ENCODE results near the gene KCNK18.
A peak's percentile ranks its signal among the peaks of the same experiment; 100 is the strongest.

KCNK18 gene

DNA sequence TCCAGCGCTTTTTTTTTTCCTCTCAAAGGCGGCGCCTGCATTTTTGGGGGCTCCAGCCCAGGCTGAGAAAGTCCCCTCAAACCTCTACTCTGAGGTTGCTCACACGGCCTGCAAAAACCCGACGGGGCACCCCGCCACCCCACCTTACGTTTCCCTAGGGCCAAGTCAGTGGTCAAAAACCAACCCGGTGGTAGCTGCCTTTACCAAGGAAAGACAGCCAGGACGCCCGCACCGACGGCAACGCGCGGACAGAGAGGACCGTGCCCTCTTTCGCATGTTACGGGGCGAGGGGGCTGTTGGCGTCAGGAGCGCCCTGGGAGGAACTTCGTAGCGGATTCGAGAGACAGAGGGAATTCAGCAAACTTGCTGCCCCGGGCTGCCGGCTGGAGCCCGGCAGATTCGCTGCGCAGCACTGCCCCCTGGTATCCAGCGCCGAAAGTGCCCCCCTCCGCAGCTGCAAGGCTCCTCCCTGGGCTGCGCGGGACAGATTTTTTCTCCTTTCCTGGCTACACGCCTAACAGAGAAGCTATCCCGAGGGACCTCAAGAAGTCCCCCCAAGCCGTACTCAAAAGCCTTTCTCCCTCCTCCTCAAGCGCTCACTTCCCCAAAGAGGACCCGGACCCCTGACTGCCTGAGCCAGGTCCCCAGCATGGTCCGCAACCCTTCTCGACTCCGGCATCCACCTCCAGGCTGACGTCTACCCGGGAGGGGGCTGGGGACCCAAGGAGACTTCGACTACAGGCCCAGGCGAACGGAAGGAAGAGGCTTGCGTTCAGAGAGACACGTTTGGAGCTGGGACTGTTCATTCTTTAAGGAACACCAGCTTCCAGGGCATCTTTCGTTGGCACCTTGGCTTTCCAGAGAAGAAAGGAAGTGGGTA, 31.5 kb upstream of the KCNK18 start:
- H3K4me1 ChIP-seq (ENCODE audit: control insufficient read depth, insufficient read depth, low read length): no peaks in the 10 kb centered on the region
- H3K27me3 ChIP-seq (ENCODE audit: control insufficient read depth, insufficient read depth, low read length): peaks cover 77% of the 10 kb centered on the region
- H3K27ac ChIP-seq (ENCODE audit: low read depth, low read length): no peak overlapping the region
- H3K36me3 ChIP-seq (ENCODE audit: control insufficient read depth, insufficient read depth, low read length): no peaks in the 10 kb centered on the region
- peak overlapping the region; percentile 22 for H3K4me3 ChIP-seq (ENCODE audit: low read length)
- H3K9ac ChIP-seq (ENCODE audit: low read length): no peak overlapping the region

DNA sequence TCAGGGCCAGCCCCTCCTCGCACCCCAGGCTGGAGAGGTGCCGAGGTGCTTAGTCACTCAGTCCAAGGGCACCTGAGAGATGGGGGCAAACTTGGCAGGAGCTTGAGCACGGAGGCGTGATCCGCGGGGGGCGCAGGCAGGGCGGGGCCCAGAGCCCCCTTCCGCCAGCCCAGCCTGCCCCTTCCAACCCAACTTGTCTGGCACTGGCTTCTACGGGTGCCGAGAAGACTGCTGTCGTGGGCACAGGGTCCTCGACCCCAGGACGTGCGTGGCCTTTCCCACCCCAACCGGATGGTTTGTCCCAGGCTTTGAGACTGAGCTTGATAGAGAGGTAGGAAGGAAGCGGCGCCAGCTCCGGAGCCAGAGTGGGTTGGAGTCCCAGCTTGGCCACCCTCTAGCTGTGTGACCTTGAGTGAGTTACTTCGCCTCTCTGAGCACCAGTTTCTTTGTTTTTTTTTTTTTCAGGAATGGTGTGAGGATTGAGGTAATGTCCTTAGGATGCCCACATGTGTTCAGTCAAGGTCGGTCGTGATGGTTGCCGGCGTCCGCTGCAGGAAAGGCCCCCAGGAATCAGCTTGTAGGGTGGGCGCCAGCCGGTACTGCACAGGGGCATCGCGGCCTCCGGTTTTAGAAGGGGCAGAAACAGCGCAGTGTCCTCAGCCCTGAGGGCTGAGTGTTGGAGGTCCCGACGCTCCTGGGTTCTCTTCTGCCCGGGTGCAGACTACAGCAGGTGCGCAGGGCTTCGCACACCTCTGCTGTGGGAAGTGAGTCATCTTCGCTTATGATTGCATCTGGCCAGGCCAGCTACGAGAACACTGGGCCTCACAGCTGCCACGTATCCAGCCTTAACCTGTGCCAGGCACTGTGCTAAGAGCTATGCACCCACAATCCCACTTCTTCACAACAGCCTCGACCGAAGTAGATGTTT, 30.6 kb upstream of the KCNK18 start:
- Histone ChIP-seq H3K36me3 (ENCODE audit: control insufficient read depth, insufficient read depth, low read length) (no peaks in the 10 kb centered on the region), H3K9ac (ENCODE audit: low read length) (no peak overlapping the region), H3K4me3 (ENCODE audit: low read length) (no peak overlapping the region), H3K27me3 (ENCODE audit: control insufficient read depth, insufficient read depth, low read length) (peaks cover 68% of the 10 kb centered on the region), H3K27ac (ENCODE audit: low read depth, low read length) (no peak overlapping the region), H3K4me1 (ENCODE audit: control insufficient read depth, insufficient read depth, low read length) (no peaks in the 10 kb centered on the region)

DNA sequence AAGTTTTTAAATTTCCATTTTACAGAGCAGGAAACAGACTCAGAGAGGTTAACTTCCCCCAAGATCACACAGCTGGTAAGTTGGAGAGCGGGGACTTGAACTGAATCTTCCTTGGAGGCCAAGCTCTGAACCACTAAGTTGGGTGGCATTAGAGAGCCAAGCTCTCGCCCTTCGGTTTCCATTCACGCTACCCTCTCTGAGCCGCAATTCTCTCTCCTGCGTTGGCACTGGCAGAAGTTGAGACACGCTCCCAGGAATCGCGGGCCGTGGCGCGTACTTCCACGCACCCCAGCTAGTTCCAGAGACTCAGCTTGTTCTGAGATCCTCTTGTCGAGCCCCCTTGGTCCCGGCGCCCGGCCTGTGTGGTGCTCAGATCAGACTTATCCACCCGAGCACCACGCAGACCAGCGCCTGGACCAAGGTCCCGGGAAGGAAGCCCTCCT, 29.9 kb upstream of the KCNK18 start:
- H3K27me3 ChIP-seq (ENCODE audit: control insufficient read depth, insufficient read depth, low read length): peaks cover 68% of the 10 kb centered on the region
- H3K27ac ChIP-seq (ENCODE audit: low read depth, low read length): no peak overlapping the region
- no peak overlapping the region for H3K4me3 ChIP-seq (ENCODE audit: low read length)
- H3K36me3 ChIP-seq (ENCODE audit: control insufficient read depth, insufficient read depth, low read length): no peaks in the 10 kb centered on the region
- no peak overlapping the region for H3K9ac ChIP-seq (ENCODE audit: low read length)
- H3K4me1 ChIP-seq (ENCODE audit: control insufficient read depth, insufficient read depth, low read length): no peaks in the 10 kb centered on the region

DNA sequence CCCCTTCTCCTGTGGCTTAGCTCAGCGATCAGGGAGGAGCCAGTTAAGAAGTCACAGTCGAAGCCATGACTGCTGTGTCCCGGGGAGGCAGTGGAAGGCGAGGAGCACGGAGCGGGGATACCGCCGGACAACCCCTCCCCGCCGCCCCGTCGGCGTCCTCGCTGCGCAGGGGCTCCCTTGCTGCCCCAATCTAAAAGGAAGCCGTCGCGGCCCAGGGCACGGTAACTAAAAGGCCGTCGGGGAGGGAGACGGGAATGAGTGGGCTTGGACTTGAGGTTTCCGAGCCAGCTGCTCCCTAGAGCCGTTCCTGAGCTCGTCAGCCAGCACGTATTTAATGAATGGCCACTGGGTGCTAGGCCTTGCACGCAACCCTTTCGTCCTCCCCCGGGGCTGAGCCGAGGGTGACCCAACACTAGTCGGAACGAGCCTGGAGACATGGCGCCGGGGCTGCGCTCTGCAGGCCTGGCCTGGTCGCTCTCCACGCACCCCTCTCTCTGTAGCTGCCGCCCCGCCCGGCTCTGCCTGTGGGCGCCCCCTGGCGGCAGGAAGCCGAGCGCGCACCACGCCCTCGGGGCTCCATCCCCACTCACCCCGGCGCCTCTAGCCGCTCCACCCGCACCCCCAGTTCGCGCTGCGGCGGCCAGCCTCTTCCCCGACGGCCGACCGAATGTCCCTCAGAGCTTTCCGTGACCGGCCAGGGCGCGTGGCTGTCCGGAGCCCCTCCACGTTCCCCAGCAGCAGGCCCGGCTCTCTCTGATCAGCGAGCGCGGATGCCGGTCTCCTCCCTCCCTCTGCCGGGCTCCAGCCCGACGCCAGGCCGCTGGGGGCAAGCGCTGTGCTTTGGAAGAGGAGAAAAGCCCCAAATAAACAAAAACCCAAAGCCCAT, 29.3 kb upstream of the KCNK18 start:
- H3K4me1 ChIP-seq (ENCODE audit: control insufficient read depth, insufficient read depth, low read length): no peaks in the 10 kb centered on the region
- H3K4me3 ChIP-seq (ENCODE audit: low read length): peak overlapping the region; percentile 3
- no peak overlapping the region for H3K27ac ChIP-seq (ENCODE audit: low read depth, low read length)
- no peak overlapping the region for H3K9ac ChIP-seq (ENCODE audit: low read length)
- peaks cover 65% of the 10 kb centered on the region for H3K27me3 ChIP-seq (ENCODE audit: control insufficient read depth, insufficient read depth, low read length)
- H3K36me3 ChIP-seq (ENCODE audit: control insufficient read depth, insufficient read depth, low read length): no peaks in the 10 kb centered on the region

DNA sequence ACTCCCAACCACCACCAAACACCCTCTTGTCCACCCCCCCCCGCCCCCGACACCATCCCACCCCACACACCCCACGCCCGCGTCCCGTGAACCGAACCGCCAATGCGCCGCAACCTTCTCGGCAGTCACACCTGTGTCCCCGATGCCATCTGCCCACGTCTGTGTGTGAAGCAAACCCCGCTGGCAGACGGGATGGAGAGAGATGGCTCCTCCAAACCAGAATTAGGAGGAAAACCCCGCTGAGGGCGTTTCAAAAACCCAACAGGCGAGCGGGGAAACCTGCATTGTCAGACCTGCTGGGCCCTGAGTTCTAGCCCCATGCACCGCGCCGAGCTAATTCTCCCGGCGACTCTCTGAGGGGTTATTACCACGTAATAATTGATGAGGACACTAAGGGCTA, 28.6 kb upstream of the KCNK18 start:
- no peak overlapping the region for H3K4me3 ChIP-seq (ENCODE audit: low read length)
- H3K27me3 ChIP-seq (ENCODE audit: control insufficient read depth, insufficient read depth, low read length): peaks cover 60% of the 10 kb centered on the region
- H3K36me3 ChIP-seq (ENCODE audit: control insufficient read depth, insufficient read depth, low read length): no peaks in the 10 kb centered on the region
- H3K27ac ChIP-seq (ENCODE audit: low read depth, low read length): no peak overlapping the region
- no peaks in the 10 kb centered on the region for H3K4me1 ChIP-seq (ENCODE audit: control insufficient read depth, insufficient read depth, low read length)
- H3K9ac ChIP-seq (ENCODE audit: low read length): no peak overlapping the region

DNA sequence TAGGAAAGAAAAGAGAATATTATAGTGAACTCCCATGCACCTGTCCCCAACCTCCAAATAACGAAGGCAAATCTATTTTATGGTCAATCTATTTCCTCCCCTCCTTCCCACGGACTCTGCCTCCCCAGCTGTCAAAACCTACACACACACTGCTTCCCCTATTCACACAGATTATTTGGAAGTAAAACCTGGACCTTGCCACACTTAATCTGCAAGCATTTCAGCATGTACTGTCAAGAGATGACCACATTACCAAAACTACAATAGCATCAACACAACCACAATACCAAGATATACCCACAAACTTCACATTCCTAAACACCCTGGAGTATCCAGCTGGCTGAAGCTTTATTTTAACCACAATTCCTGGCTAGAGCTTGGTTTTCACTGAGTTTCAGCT, 27.8 kb upstream of the KCNK18 start:
- Histone ChIP-seq H3K27me3 (ENCODE audit: control insufficient read depth, insufficient read depth, low read length) (peaks cover 57% of the 10 kb centered on the region), H3K4me1 (ENCODE audit: control insufficient read depth, insufficient read depth, low read length) (no peaks in the 10 kb centered on the region), H3K4me3 (ENCODE audit: low read length) (no peak overlapping the region), H3K9ac (ENCODE audit: low read length) (no peak overlapping the region), H3K36me3 (ENCODE audit: control insufficient read depth, insufficient read depth, low read length) (no peaks in the 10 kb centered on the region), H3K27ac (ENCODE audit: low read depth, low read length) (no peak overlapping the region)

DNA sequence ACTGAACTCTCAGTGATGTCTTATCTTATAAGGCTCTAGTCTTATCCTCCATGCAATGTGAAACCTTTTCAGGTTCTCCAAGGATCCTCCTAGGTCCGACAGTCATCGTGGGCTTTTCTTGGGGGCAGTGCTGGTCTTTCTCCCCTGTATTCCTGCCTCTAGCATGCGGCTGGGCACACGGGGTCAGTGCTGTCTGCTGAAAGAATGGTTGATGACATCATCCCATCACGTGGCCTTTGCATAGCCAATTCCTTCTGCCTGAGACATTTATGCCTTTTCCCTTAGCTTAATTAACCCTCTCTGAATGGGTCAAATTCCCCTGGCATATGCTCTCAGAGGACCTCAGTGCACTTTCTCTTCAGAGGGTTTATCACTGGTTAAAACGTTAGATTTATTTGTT, 27.0 kb upstream of the KCNK18 start:
- Histone ChIP-seq H3K4me1 (ENCODE audit: control insufficient read depth, insufficient read depth, low read length) (peaks cover 2% of the 10 kb centered on the region), H3K27me3 (ENCODE audit: control insufficient read depth, insufficient read depth, low read length) (peaks cover 54% of the 10 kb centered on the region), H3K36me3 (ENCODE audit: control insufficient read depth, insufficient read depth, low read length) (no peaks in the 10 kb centered on the region), H3K27ac (ENCODE audit: low read depth, low read length) (no peak overlapping the region), H3K4me3 (ENCODE audit: low read length) (no peak overlapping the region), H3K9ac (ENCODE audit: low read length) (no peak overlapping the region)

DNA sequence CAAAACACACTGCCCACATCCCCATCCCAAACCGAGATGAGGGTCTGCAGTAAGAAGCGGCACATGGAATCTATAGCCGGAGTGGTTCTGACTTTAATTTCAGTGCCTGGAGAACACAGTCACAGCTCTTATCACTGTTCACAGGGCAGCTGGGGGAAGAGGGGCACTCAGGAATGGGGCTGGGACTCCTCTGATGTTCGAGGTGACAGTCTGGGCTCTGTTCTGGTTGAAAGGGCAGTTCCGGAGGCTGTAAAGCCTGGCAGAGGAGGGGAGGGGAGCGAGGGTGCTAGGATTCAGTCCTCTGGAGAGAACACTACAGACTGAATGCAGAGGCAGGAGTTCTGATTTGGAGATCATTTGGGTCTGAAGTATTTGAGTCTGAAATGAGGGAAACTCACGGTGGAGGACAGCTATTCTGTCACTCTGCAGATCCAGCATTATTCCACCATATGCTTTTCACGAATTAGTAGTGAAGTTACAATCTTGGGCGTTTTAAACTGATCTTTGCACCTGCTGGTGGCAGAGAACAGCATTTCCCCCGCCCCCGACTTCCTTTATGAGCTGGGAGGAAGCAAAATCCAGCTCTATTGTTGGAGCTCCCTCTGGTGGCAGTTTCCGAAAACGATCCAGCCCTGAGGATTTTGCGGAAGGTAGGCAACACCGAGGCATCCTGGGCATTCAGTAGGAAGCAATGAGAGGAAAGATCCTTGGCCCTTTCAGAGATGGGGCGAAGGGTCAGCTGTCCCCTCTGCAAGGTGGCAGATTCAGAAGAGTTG, 22.7 kb upstream of the KCNK18 start:
- Histone ChIP-seq H3K4me3 (ENCODE audit: low read length) (peak overlapping the region; percentile 59), H3K27me3 (ENCODE audit: control insufficient read depth, insufficient read depth, low read length) (peaks cover 16% of the 10 kb centered on the region), H3K27ac (ENCODE audit: low read depth, low read length) (no peak overlapping the region), H3K36me3 (ENCODE audit: control insufficient read depth, insufficient read depth, low read length) (no peaks in the 10 kb centered on the region), H3K9ac (ENCODE audit: low read length) (no peak overlapping the region), H3K4me1 (ENCODE audit: control insufficient read depth, insufficient read depth, low read length) (peaks cover 3% of the 10 kb centered on the region)

DNA sequence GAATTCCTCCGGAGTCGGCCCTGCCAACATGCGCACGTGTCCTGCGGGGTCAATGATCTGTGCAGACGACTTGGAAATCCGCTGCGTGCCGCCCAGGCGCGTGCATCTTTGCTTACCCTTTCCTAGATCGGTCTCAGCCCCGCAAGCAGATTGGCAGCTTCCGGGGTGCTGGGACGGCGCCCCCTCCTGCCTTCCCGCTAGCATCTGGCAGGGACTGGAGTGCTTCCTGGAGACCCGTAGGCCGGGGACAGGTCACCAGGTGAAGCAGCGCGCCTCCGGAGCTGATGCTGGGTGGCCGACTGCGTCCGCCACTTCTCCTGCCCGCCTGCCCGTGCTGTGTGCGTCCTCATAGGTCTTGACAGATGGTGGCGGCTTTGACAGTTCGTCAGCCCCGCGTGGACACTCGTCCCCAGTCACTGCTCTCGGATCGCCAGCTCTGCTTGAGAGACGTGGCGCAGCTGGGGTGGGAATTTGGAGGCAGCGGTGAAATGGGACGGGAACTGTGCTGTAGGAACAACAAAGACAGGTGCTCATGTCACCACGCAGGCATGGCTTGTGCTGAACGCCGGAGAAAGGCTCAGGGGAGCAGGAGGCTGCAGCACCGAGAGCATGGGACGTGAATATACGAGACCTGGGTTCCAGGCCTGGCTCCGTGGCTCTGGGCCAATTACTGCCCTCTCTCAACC, 21.9 kb upstream of the KCNK18 start:
- H3K4me3 ChIP-seq (ENCODE audit: low read length): peak overlapping the region; percentile 59
- peaks cover 3% of the 10 kb centered on the region for H3K4me1 ChIP-seq (ENCODE audit: control insufficient read depth, insufficient read depth, low read length)
- H3K9ac ChIP-seq (ENCODE audit: low read length): no peak overlapping the region
- peaks cover 9% of the 10 kb centered on the region for H3K27me3 ChIP-seq (ENCODE audit: control insufficient read depth, insufficient read depth, low read length)
- H3K36me3 ChIP-seq (ENCODE audit: control insufficient read depth, insufficient read depth, low read length): no peaks in the 10 kb centered on the region
- H3K27ac ChIP-seq (ENCODE audit: low read depth, low read length): no peak overlapping the region

DNA sequence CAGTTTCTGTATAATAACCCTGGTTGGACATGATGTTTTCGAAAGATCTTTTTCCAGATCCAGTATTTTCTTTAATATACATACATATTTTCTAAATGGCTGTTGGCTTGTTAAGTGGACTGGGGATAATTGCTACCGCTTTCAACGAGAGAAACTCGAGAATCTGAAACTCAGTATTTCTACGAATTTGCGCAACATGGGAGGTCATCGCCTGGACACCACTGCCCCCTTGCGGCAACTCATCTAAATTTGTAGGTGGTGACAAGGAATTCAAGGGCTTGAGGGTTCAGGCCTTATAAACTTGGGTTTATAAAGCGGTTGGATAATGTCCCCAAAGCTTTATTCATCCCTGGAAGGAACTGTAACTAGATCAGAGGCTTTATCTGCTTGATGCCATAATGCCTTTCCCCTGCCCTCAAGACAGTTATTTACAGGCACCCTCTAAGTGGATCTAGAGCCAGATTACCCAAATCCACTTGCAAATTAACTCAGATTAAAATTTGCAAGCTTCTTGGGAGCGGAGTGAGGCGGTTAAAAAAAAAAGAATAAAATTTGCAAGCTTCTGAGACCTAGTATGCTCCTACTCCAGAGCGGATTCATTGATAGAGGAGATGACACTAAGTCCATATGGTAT, 21.3 kb upstream of the KCNK18 start:
- Histone ChIP-seq H3K36me3 (ENCODE audit: control insufficient read depth, insufficient read depth, low read length) (no peaks in the 10 kb centered on the region), H3K4me1 (ENCODE audit: control insufficient read depth, insufficient read depth, low read length) (peaks cover 3% of the 10 kb centered on the region), H3K9ac (ENCODE audit: low read length) (no peak overlapping the region), H3K27ac (ENCODE audit: low read depth, low read length) (no peak overlapping the region), H3K27me3 (ENCODE audit: control insufficient read depth, insufficient read depth, low read length) (peaks cover 6% of the 10 kb centered on the region), H3K4me3 (ENCODE audit: low read length) (peak overlapping the region; percentile 59)

DNA sequence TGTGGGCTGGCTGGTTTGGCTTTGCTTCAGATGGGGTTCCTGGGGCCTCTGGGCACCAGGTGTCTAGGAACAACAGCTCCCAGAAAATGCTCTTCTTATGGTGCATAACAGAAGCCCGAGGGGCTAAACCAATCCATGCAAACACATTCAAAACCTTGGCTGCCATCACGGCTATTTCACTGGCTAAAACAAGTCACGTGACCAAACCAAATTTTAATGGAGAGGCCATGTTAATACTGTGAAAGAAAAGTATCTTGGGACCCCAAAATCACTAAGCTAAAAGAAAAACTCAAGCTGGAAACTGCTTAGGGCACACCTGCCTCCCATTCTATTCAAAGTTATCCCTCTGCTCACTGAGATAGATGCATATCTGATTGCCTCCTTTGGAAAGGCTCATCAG, 19.1 kb upstream of the KCNK18 start:
- Histone ChIP-seq H3K9ac (ENCODE audit: low read length) (no peak overlapping the region), H3K4me3 (ENCODE audit: low read length) (no peak overlapping the region), H3K27me3 (ENCODE audit: control insufficient read depth, insufficient read depth, low read length) (peaks cover 3% of the 10 kb centered on the region), H3K27ac (ENCODE audit: low read depth, low read length) (no peak overlapping the region), H3K36me3 (ENCODE audit: control insufficient read depth, insufficient read depth, low read length) (no peaks in the 10 kb centered on the region), H3K4me1 (ENCODE audit: control insufficient read depth, insufficient read depth, low read length) (peaks cover 3% of the 10 kb centered on the region)

Data from rectal smooth muscle tissue (tissue), 1 donor.